Measurements from ENCODE around the gene HNMT.
"Not testable (repeated sequence)": the region's sequence is repeated elsewhere in the genome, so short reads cannot be mapped to it uniquely, and the experiment has no call there.

The HNMT gene

GRCh38 chr2:138016351-138017087, 52.2 kb downstream of the HNMT start:
- DNase-seq = no peak

GRCh38 chr2:138017824-138018223, 53.6 kb downstream of the HNMT start:
- no peak for DNase-seq

- DNase-seq = no peak
Observed at GRCh38 chr2:138018866-138019688, 54.8 kb downstream of the HNMT start.

- no peak for DNase-seq
Observed at GRCh38 chr2:138020432-138020831, 56.2 kb downstream of the HNMT start.

DNA sequence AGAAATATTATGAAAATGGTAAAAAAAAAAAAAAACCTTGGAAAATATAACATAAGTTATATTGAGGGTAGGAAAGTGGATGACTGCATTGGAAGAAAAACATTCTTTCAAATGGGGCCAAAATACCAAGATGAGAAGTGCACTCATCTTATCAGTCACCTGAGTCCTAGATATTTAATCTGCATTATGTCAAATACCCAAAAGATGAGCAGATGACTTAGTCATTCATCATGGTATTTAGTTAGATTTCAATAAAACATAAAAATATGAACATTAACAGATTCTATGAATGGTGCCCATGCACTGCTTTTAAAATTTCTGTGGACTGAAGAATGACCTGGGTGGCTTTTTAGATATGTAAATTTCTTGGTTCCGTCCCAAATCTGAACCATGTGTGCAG, 56.9 kb downstream of the HNMT start:
- DNase-seq = no peak

GRCh38 chr2:138023298-138023697, 59.0 kb downstream of the HNMT start:
- no peak for DNase-seq

GRCh38 chr2:138023976-138024375, 59.7 kb downstream of the HNMT start:
- DNase-seq = no peak

GRCh38 chr2:138026111-138027020, 62.1 kb downstream of the HNMT start:
- no peak for DNase-seq

DNA sequence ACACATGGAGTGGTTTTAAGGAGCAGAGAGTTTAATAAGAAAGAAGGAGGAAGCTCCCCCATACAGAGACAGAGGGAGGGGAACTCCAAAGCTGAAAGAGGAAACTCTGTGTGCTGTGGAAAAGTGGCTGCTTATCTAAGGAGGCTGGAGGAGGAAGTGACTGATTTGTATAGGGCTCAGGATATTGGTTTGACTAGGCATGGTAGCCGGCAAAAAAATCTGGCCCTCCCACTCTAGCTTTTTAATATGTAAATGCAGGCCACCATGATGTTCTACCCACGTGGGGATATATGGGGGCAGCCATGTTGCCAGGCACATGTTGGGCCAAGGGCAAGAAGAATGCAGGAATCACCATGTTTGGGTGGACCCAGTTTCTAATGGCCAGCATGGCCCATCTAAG, 64.3 kb downstream of the HNMT start:
- DNase-seq = no peak

GRCh38 chr2:138029276-138029675, 65.0 kb downstream of the HNMT start:
- no peak for DNase-seq

DNA sequence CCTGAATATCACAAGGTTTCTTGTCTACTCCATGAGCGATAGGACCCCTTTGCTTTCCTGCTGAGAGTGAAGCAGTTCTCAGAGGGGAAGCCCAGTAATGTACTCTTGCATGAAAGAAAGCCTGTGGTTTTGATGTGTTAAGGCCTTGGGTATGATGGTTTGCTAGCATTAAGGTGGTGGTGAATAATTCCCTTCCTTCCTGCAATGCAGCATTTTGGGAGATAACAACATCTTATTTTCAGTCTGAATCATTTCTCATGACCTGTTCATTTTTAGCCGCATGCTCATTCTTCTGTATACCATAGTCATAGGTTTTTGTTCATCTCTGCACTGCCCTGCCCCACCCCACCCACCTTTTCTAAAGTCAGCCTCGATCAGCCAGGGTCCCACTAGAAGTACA, 66.2 kb downstream of the HNMT start:
- DNase-seq = no peak

DNA sequence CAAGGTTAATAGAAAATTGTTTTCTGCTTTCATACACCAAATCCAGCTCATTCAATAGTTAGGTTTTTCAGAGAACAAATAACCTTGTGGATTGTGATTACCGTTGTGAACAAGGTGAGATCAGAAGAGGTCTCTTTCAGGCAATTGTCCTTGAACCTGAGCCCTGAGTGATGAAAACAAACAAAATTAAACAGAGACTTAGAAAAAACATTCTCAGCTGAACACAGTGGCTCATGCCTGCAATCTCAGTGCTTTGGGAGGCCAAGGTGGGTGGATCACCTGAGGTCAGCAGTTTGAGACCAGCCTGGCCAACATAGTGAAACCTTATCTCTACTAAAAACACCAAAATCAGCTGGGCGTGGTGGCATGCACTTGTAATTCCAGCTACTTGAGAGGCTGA, 68.1 kb downstream of the HNMT start:
- no peak for DNase-seq

DNA sequence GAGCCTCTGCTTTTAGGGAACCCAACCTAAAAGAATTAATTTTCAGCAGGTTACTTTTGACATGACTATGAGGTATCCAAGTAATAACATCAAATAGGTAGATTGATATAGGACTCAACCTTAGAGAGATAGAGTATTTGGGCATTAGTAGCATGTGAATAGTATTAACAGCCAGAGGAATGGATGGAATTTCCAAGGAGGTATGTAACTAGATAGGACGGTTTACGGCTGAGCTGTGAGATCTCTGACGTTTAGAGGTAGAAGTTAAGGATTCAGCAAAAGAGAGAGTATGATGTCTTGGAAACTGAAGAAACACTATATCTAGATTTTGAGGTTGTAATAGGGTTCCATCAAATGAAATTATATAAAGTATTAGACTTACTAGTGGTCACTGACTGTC, 70.3 kb downstream of the HNMT start:
- no peak for DNase-seq

DNA sequence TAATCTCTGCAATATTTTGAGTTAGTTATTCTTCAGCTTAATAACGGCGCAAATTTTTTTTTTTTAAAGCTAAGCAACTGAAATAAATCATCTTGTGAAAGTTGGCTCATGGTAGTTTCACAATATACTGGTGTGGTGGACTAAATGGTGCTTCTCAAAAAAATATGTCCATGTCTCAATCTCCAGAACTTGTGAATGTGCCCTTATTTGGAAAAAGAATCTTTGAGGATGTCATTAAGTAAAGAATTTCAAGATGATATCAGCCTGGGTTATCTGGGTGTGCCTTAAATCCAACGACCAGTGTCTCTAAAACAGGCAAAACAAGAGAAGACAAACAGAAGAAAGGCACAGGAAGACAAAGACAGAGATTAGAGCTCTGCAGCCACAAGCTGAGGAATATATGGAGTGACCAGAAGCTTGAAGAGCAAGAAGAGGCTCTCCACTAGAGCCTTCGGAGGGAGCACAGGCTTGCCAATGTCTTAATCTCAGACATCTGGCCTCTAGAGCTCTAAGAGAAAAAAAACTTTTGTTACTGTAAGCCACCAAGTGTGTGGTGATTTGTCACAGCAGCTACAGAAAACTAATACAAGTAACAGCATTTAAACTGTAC, 71.4 kb downstream of the HNMT start:
- no peak for DNase-seq

DNA sequence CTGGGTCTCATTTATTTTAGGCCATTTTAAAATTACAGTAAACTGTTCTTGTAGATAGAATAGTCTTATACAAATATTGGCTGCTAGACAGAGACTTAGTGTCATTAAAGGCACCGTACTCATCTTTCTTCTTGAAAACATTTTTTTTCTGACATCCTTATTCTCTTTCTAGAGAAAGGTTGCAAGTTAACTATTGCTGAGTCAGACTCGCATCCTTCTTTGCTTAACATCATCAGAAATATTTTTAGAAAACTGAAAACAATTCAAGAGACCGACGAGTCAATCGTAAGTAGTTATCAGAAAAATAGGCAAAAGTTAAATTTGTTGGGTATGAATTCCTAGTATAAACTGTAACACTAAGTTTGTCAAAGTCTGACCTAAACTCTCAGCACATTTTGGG, 72.2 kb downstream of the HNMT start:
- DNase-seq = no peak

DNA sequence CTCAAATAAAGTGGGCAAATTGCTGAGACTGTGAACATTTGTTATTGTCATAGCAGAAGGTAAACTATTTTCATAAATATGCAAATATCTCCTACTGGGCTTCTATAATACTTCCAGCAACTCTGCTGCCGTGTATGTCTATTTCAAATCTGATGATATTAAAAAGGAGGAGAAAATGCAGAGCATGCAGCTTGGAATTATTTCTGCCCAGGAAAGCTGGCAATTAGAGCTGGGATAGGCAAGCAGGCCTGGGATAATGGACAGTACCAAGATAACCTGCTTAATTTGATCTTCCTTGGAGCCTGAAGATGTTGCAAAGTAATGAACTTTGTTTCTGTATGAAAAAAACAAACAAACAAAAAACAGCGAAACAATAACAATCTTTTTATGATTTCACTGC, 72.8 kb downstream of the HNMT start:
- no peak for DNase-seq

DNA sequence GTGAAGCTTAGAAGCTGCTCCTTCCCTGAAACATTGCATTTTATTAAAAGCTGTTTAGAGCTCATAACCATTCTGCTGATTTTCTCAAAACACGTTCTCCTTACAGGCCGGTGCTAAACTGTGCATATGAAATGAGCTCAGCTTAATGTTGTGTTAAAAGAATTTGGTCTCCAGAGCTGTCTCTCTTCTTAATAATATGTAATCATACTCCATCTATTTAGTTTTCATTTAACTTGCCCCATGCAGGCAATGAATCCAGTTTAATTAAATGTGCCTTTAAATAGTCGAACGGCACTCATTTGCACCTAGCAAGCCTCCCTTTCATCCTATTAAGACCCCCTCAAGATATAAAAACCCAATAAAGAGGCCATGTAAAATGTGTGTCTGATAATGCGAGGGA, 76.3 kb downstream of the HNMT start:
- DNase-seq = no peak

- DNase-seq = no peak
Observed at GRCh38 chr2:138042311-138042710, 78.0 kb downstream of the HNMT start.

GRCh38 chr2:138043588-138043987, 79.3 kb downstream of the HNMT start:
- not testable (repeated sequence) for DNase-seq

GRCh38 chr2:138058427-138058826, 94.2 kb downstream of the HNMT start:
- DNase-seq = no peak

- no peak for DNase-seq
Observed at GRCh38 chr2:138059487-138060300, 95.4 kb downstream of the HNMT start.

GRCh38 chr2:138060301-138060635, 96.0 kb downstream of the HNMT start:
- DNase-seq = no peak

Data from stimulated activated CD4-positive, alpha-beta T cell treated with anti-CD3 and anti-CD28 coated beads, Interleukin-4, amount 100 ng/mL, for 4 hours (primary cell).